Peyer's patch (tissue), 4 donors: ENCODE data around the gene YY1. TPM values are rescaled to one million over a fixed set of nuclear protein-coding genes. Genes with fewer than 3 reads are reported as not detected.

ENCODE experiments used
- DNase-seq, 3 donors: peaks; one replicate each; pipeline ENCODE4 v3.0.0-alpha.2; 2017 to 2019
- H3K27ac ChIP-seq, 4 donors: fragments of 200-600 bp; sonication (generic); one replicate each; pipeline ENCODE4 v1.5.1; 2016 to 2019
- H3K27me3 ChIP-seq, 2 donors: fragments of 200-600 bp; sonication (generic); one replicate each; pipeline ENCODE4 v1.5.1; 2019
- H3K36me3 ChIP-seq, 3 donors: fragments of 200-600 bp; sonication (generic); one replicate each; pipeline ENCODE4 v1.5.1; 2016 to 2019
- H3K4me1 ChIP-seq, 4 donors: fragments of 200-600 bp; sonication (generic); one replicate each; pipeline ENCODE4 v1.5.1; 2016 to 2019
- H3K4me3 ChIP-seq, 4 donors: fragments of 200-600 bp; sonication (generic); 1 replicate in 3 of 4; 2 replicates in 1 of 4; pipeline ENCODE4 v1.5.1; 2016 to 2019; ENCODE audit warnings: mild to moderate bottlenecking in 1 of 4
- H3K9me3 ChIP-seq, 4 donors: fragments of 200-600 bp; sonication (generic); one replicate each; pipeline ENCODE4 v1.5.1; 2016 to 2019; ENCODE audit warnings: mild to moderate bottlenecking in 1 of 4
- POLR2A ChIP-seq, 2 donors: fragments of 450-650 bp; IDR thresholded peaks; one replicate each; pipeline ENCODE4 v1.5.1; 2017; ENCODE audit warnings: antibody characterized with exemption in 2 of 2, mild to moderate bottlenecking in 2 of 2, moderate library complexity in 2 of 2
- total RNA-seq, 4 donors: library from RNA; depleted of rRNA; stranded (reverse); fragments of >200 nt; gene quantifications; one replicate each; pipeline ENCODE4 v1.1.0, GENCODE V29; 2016
- TF ChIP-seq, protein P1 (sequence below), 6 experiments: fragments of 450-650 bp in 4 of 6; fragments of 200-600 bp in 2 of 6; sonication (generic) in 1 of 6; IDR thresholded peaks; one replicate each; pipeline ENCODE4 v1.5.1; 2017 to 2019; ENCODE audit warnings: antibody characterized with exemption in 6 of 6, mild to moderate bottlenecking in 3 of 6, moderate library complexity in 1 of 6

Gene YY1
- total RNA-seq, 4 donors from 2014 or later = 42.0 to 63.5 (median 50.9) TPM

DNA sequence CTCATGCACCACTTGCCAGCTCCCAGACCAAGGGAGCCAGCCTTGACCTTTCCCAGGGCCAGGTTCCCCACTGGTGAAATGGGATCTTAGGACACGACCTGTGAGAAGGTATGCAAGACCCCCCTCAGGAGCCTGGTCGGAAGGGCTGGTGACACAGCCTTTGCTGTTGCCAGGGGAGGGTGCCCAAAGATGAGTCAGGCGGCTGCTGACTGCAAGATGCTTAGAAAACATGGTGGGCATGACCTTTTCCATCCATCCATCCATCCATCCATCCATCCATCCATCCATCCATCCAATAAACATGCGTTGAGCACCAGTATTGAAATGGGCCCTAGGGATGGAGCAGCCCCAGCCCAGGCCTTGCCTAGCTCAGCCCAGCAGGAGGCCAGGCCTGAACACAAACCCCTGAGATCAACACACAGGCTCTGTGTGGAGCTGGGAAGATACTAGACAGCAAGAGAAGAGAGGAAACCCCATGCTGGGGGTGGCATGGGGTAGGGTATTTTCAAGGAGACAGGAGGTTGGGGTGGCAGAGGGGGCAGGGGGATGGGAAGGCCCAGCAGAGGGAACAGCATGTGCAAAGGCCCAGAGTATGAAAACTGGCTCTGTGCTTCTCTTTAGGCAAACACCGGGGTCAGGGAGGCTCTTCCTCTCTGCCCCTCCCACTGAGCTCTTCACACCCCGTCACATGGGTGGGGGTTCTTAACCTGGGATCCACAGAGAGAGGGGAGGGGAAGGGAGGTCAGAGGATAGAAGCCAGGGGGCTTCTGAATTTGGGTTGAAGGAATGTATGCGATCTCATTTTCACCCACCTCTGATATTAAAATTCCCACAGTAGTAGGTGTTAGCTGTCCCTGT lies 26.2 kb upstream of the YY1 start:
- no peaks in the 10 kb centered on the region for H3K9me3 ChIP-seq
- no peaks in the 10 kb centered on the region for H3K27me3 ChIP-seq
- no peak for DNase-seq
- TF ChIP-seq, protein P1, sequence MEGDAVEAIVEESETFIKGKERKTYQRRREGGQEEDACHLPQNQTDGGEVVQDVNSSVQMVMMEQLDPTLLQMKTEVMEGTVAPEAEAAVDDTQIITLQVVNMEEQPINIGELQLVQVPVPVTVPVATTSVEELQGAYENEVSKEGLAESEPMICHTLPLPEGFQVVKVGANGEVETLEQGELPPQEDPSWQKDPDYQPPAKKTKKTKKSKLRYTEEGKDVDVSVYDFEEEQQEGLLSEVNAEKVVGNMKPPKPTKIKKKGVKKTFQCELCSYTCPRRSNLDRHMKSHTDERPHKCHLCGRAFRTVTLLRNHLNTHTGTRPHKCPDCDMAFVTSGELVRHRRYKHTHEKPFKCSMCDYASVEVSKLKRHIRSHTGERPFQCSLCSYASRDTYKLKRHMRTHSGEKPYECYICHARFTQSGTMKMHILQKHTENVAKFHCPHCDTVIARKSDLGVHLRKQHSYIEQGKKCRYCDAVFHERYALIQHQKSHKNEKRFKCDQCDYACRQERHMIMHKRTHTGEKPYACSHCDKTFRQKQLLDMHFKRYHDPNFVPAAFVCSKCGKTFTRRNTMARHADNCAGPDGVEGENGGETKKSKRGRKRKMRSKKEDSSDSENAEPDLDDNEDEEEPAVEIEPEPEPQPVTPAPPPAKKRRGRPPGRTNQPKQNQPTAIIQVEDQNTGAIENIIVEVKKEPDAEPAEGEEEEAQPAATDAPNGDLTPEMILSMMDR (IDR thresholded peaks at IDR 0.05) = no peak
- no peak for TF ChIP-seq POLR2A (IDR thresholded peaks at IDR 0.05)
- H3K4me1 ChIP-seq = peaks cover 0 to 6% (median 4%) of the 10 kb centered on the region in 4 donors
- H3K27ac ChIP-seq = no peak overlapping the region
- H3K4me3 ChIP-seq = no peak overlapping the region
- H3K36me3 ChIP-seq = no peaks in the 10 kb centered on the region

DNA sequence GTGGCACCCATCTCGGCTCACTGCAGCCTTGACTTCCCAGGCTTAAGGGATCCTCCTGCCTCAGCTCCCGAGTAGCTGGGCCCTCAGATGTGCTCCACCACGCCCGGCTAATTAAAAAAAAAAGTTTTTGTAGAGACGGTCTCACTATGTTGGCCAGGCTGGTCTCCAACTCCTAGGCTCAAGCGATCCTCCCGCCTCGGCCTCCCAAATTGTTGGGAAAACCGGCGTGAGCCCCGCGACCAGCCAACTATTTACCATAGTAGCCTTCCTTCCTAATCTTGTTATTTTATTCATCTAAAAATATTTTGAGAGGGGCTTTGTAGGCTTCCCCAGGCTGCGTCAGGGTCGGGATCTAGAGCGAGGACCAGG lies 25.4 kb upstream of the YY1 start:
- Histone ChIP-seq H3K4me1 (peaks cover 0 to 6% (median 4%) of the 10 kb centered on the region in 4 donors), H3K9me3 (no peaks in the 10 kb centered on the region), H3K36me3 (no peaks in the 10 kb centered on the region), H3K27me3 (no peaks in the 10 kb centered on the region), H3K4me3 (peak overlapping the region; percentile 70 to 93 (median 90)), H3K27ac (peak overlapping the region; percentile 95 to 100 (median 98))
- TF ChIP-seq, protein P1 (IDR thresholded peaks at IDR 0.05) = no peak
- TF ChIP-seq POLR2A (IDR thresholded peaks at IDR 0.05) = no peak
- no peak for DNase-seq

DNA sequence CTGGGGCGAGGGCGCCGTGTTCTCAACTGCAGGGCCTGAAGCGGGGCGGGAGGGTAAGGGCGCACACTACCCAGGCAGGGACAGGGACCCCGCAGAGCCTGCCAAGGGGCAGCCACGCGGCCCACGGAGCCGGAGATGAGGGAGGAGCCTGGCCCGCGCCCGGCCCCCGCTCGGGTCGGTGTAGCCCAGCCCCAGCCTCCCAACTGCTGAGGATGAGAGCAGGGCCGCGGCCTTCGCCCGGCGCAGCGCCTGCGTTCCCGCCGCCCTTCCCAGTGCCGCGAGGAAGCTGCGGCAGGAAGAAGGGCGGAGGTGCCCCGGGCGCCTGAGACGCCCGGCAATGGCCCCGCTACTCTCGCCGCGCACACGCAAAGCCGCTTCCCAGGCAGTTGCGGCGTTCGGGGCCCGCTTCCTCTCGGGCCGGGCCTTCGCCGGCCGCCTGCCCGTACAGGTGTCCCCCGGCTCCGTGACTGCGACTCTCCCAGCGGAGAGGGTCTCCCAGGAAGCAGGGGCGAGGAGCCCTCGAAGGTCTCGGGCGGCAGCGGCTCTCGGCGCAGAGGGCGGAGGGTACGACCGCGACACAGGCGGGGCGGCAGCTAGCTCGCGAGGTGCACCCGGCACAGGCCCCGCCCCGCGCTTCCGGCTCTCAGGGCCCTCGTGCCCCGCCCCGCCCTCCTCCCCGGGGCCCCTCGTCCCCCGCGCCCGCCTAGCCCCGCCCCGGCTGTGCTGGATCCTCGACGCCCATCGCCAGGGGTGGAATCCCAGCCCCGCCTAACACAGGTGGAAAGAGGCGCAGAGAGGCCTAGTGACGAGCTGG lies 24.8 kb upstream of the YY1 start:
- H3K27ac ChIP-seq = peak overlapping the region; percentile 95 to 100 (median 98)
- TF ChIP-seq POLR2A (IDR thresholded peaks at IDR 0.05) = peak; percentile 90 to 93
- TF ChIP-seq, protein P1 (IDR thresholded peaks at IDR 0.05) = no peak
- H3K4me3 ChIP-seq = peak overlapping the region; percentile 70 to 93 (median 90)
- no peaks in the 10 kb centered on the region for H3K9me3 ChIP-seq
- no peaks in the 10 kb centered on the region for H3K27me3 ChIP-seq
- DNase-seq = peak; percentile 93 to 98 (median 98)
- H3K4me1 ChIP-seq = peaks cover 0 to 6% (median 4%) of the 10 kb centered on the region in 4 donors
- no peaks in the 10 kb centered on the region for H3K36me3 ChIP-seq

DNA sequence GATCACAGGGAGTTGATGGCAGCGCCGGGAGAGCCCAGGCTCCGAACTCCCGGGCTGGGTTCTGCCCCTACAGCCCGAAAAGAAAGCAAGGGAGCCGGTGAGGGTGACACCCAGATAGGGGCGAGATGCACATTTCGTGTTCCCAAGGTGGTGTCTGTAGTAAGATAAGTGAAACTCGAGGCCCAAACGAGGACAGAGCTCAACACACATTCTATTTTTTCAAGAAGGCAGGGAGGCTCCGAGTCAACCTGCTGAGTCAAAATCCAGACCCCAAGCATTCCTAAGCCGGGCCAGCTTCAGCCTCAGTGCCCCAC lies 24.2 kb upstream of the YY1 start:
- peak overlapping the region; percentile 70 to 93 (median 90) for H3K4me3 ChIP-seq
- no peaks in the 10 kb centered on the region for H3K27me3 ChIP-seq

DNA sequence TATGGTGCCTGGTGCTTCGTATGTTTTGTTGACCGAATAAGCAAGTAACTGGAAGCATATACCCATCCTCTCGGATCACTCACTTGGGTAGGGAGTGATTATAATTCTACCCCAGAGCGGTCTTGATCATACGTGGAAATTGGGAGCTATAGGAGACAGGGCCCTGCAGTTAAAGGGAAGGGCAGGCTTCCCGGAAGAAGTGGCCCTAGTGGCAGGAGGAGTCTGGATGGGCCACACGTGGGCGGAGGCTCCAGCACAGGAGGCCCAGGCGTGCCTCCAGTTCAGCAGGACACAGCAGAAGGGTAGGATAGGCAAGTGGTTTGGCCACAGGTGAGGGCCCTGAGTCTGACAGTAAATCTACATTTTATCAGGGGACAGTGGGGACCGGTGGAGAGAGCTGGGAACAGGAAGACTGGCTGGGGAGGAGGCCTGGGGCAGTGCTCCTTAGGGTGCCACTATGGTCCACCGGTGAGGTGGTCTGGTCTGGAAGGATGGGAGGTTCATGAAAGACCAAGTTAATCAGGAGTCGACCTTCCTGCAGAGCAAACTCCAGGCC lies 23.5 kb upstream of the YY1 start:
- H3K27ac ChIP-seq = peak overlapping the region in 2 of 4 donors; percentile 95 to 100
- no peaks in the 10 kb centered on the region for H3K9me3 ChIP-seq
- H3K27me3 ChIP-seq = no peaks in the 10 kb centered on the region
- no peaks in the 10 kb centered on the region for H3K36me3 ChIP-seq
- no peak for DNase-seq
- peaks cover 0 to 6% (median 4%) of the 10 kb centered on the region in 4 donors for H3K4me1 ChIP-seq
- no peak for TF ChIP-seq POLR2A (IDR thresholded peaks at IDR 0.05)
- TF ChIP-seq, protein P1 (IDR thresholded peaks at IDR 0.05) = no peak
- no peak overlapping the region for H3K4me3 ChIP-seq

More for the DNA sequence above, 24.2 kb upstream of the YY1 start:
- H3K4me1 ChIP-seq = peaks cover 0 to 6% (median 4%) of the 10 kb centered on the region in 4 donors
- DNase-seq = no peak
- no peaks in the 10 kb centered on the region for H3K9me3 ChIP-seq
- H3K36me3 ChIP-seq = no peaks in the 10 kb centered on the region
- peak overlapping the region; percentile 95 to 100 (median 98) for H3K27ac ChIP-seq
- TF ChIP-seq, protein P1 (IDR thresholded peaks at IDR 0.05) = no peak
- TF ChIP-seq POLR2A (IDR thresholded peaks at IDR 0.05) = no peak
